Renal pelvis (tissue), 4 donors: ENCODE measurements around the gene USH1C. TPM values are rescaled to one million over a fixed set of nuclear protein-coding genes. Genes with fewer than 3 reads are reported as not detected.

Experiments used
- DNase-seq: peaks from one replicate; pipeline ENCODE4 v3.0.0-alpha.2; 2013
- polyA plus RNA-seq, 3 donors: library from polyadenylated mRNA; unstranded; fragments of 120-200 nt; gene quantifications; one replicate each; pipeline ENCODE4 v1.2.1, GENCODE V29; 2013; ENCODE audit not compliant: insufficient read length in 3 of 3

USH1C gene
- polyA plus RNA-seq, 3 donors, result 68.8 to 100 (median 90.2) TPM

DNA sequence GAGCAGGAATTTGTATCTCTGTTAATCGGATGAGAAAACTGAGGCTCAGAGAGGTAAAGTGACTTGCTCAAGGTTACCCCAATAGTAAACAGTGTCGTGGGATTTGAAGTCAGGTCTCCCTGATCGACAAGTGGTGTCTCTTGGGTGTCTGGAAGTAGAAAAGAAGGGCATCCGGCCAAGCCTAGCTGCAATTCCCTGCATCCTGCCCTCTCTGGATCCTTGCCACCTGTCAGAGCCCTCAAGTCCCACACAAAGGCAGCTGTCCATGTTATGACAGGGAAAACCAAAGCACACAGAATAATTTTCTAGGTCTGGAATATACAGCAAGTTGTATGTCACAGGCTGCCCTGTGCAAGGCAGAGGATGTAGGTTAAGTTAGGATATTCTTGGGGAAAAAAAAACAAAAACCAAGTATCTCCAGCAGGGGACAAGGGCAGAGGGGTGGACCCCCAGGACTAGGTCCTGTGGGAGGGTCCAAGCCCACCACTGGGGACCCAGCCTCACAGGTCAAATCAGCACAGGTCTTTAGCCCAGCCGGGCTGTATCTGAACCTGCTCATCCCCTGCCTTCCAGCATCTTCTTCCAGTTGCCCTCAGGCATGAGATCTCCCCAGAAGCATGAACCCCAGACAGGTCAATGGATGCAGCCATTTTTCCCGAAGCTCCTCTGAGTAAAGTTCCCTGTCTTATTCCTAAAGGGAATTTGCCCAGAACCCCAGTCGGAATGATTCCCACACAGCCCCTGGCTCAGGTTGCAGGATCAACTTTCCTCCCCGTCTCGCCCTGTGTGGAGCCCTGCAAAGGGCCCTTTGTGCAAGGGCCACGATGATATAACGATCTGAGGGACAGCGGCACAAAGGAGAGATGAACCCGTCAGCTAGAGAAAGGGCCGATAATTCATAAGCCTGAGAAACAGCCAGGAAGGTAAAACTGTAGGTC, 15.0 kb downstream of the USH1C start:
- no peak for DNase-seq

DNA sequence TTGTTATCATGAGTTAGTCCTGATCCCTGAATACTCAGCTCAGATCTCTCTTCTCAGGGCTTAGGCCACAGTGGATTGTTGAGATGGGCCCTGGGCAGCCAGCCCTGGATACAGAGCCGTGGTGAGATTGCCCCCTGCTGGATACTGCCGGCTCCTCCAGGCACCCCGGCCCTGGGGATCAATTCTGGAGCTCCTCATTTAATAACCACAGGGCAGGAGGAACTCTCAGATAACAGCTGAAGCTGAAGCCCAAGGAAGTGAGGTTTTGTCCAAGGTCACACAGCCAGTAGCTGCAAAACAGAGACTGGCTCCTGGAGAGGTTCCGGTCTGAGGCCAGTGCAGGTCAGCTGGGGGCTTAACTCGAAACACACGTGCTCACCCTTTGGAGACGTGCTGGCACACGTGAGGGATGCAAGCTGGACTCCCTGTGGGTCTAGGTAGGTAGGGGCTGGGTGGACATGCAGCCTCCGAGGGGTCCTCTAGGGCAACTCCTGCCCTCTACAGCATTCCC, 16.0 kb downstream of the USH1C start:
- DNase-seq, result no peak

DNA sequence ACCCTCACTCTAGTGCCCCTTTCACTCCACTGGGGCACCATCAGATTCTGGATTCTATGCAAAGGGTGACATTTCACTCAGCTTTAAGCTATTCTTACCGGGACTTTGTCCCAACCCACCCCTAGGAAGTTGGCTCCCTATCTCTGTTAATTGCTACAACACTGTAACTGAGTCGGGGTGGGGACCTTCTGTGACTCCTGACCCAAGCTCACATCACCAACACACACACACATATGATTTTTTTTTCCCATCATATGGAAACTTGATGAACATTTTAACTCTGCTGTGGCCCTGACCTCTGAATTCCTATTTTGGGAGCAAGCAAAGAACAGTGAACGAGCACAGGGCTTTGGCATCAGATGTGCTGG, 16.6 kb downstream of the USH1C start:
- no peak for DNase-seq

DNA sequence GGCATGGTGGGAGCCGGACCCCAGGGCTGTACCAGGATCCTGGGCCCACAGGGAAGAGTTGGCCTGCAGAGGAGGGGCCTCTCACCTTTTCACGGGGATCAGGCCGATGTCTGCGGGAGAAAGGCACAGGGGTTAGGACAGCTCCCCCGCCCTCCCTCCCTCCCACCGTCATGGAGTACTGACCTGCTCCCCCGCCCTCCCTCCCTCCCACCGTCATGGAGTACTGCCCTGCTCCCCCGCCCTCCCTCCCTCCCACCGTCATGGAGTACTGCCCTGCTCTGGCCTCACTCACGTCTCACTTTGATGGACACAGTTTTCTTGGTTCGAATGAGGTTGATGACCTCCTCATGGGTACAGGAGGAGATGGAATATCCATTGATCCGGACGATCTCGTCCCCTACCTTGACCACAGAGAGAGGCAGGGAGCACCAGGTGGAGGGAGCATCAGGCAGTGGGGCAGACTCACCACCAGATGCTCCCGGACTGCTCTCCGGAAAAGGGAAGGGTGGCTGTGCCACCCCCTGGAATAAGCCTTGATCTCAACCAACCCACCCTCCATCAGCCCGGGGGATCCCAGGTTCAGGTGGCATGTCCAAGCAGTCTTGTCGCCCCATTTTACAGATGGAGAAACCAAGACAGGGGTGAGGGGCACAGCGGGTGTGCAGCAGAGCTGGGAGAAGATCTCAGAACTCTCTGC, 17.1 kb downstream of the USH1C start:
- DNase-seq, result no peak

DNA sequence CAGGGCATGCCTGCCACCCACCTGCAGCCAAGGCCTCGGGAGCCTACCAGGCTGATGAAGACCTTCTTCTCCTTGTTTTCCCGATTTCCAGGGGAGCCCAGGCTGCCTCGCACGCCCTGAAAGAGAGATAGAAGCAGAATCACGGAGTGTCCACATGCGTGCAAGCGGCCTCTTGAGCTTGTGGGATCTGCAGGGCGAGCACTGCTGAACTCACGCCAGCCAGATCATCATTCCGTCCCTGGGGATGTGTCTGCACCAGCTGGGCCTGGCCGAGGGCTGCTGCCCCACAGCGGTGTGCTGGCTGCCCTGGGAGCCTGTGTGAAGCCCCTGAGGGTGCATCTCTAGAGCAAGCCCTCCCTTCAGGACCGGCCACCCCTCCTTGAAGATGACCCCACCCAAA, 17.9 kb downstream of the USH1C start:
- no peak for DNase-seq

DNA sequence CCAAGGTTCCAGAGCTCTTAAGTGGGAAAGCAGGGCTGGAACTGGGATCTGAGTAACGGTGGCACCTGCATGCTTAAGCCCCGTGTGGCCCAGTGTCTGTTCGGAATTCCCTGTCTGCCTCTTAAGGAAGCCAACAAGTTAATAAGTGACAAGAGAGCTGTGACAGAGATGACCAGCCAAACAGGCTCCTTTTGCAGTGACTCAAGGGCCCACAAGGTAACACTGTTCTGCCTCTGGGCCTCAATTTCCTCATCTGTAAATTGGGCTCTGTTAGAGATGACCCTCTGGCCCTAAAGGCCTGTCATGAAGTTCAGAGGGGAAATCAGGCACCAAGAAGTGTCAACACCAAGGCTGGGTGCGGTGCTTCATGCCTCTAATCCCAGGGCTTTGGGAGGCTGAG, 18.6 kb downstream of the USH1C start:
- no peak for DNase-seq

DNA sequence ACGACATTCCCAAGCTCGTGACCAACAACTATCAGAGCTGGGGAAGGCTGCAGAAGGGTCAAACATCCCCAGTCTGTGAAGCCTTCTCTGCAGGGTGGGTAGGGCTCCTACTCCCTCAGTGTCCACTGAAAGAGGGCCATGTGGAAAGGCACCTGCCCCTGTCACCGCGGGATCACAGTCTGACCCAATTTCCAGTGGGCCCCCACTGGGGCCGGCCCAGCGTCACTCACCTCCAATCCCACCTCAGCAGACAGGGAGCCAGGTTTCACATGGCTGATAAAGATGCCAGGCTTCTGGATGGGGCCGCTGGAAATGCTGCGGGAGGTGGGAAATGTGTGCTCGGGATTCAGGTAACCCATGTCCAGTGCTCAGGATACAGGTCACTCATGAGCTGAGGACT, 20.0 kb downstream of the USH1C start:
- DNase-seq, result no peak

DNA sequence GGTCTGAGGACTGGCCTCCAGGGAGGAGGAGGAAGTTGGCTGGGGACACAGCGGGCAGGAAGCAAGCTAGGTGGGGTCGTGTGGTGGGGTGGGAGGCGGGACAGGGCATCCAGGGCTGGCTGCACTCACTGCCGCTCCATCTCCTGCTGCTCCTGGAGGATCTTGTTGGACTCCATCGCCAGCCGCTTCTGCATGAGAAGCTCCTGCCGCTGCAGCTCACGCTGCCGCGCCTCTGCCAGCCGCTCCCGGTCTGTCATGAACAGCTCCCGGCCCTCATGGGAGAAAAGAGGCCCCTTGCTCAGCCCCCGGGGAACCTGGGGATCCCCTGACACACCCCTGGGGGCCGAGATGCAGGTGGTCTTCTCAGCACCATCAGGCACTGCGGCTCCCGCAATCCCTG, 21.6 kb downstream of the USH1C start:
- no peak for DNase-seq

DNA sequence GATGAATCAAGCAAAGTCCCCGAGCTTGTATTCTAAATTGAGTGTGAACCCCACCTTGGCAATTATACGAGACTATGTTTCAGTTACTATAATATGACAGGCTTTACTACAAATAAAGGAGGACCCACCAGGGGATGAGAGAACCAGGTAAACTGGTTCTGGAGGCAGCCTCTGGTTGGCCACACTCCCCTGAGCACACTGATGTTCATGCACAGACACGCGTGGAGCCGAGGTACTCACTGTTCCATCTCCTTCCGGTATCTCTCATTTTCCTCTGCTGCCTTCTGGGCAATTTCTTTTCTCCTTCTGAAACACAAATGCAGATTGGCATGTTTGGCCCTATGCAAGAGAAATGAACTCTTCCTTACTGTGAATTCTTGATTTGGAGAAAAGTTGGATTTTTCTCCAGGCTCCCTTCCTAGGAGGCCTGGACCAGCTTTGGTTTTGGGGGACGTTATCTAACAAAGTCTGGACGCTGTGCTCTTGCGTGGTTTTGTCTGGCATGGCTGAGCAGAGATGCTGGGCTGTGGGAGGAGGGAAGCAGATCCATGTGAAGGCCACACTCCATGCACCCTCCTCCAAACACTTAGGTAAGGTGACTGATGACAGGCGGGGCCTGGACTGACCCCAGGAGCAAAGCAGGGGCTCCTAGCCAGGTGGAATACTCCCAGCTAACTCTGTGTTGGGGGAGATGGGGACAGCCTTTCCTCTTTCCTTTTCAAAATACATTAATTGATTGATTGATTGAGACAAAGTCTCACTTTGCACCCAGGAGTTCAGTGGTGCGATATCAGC, 22.9 kb downstream of the USH1C start:
- DNase-seq, result no peak

DNA sequence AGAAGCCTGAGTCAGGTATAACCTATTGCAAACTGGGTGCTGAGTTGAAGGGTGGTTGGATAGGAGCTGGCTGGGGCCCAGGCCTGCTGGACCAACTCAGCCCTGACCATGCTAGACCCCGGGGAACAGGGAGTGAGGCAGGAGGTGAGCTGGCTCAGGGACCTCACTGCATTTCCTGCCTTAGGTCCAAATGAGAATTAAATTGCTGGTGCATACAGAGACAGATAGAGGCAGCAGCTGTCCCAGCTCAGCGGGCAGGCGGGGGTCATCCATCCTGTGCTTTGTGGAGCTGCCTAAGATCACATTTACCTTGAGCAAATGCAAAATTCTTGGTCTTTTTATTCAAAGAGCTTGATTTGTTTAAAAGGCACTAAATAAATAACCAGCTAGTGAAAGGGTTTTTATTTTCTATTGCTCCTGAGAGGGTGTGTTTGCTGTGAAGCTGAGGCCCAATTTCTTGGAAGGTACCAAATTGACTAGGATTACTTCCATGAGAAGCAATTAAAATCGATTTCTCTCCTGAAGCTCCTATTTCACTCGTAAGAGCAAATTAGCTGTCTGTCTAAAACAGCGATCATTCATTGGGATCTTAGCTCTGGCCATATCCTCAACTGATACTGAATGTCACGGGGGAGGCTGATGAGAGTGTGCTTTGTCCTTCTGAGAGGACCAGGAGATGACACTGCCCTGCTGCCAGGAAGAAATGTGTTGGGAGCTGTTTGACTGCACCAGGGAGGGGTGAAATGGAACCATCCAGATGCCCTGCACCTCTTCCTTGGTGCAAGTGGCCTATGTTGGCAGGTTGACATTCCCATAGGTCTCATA, 24.9 kb downstream of the USH1C start:
- DNase-seq, result no peak

DNA sequence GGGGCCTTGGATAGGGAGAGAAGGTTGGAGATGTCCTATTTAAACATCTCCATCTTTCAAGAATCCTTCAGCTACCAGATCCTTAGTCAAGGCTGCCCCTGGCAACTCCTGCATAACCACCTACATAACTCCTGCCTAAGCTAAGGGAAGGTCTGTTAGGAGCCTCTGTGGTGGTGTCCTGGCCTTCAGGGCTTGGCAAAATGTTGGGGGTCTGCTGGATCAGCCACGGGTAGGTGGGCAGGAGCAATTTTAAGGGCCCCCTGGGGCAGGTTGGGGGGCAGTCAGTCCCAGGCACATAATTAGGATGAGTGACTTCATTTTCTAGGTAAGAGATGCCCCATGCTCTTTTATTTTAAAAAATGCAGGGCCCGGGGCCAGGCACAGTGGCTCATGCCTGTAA, 25.9 kb downstream of the USH1C start:
- DNase-seq, result no peak

DNA sequence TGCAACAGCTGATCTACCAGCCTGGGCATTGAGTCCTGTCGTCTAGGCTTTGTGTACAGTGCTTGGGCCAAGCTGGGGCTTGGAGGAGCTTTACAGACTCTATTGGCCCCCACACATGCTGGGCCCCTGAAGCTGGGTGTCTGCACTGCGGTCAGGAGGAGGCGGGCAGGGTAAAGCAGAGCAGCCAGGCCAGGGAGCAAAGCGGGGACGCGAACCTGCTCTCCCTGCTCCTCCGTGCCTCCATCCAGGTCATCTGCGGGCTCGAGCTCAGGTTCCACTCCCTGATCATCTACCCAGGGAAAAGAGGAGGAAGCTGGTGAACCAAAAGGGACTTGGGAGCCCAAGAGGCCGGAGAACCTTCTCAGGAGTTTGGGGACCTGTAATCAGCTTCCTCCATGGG, 27.0 kb downstream of the USH1C start:
- no peak for DNase-seq

DNA sequence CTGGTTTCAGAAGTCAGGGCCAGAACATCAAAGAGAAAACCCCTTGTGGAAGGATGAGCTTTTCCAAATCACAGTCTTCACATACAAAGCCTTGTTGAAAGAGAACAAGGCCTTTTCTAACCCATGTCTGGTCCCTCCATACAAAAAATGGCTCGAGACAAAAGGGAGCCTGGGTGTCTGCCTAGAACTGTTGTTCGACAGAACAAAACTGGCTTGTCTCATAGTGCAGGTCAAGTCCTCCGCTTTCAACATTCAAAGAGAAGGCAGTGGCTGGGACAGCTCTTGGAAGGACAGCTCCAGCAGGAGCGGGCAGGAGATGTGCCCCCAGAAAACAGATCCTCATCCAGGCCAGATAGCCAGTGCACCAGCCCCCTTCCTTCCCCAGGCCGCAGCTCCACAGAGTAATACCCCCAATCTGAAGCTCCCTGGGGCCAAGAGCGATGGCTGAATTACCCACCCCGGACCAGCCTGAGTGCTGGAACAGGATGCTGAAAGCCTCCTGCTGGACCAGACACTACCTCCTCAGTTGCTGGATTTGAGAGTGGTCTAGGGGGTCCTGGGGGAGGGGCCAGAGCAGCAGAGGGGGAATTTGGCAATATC, 27.6 kb downstream of the USH1C start:
- no peak for DNase-seq

DNA sequence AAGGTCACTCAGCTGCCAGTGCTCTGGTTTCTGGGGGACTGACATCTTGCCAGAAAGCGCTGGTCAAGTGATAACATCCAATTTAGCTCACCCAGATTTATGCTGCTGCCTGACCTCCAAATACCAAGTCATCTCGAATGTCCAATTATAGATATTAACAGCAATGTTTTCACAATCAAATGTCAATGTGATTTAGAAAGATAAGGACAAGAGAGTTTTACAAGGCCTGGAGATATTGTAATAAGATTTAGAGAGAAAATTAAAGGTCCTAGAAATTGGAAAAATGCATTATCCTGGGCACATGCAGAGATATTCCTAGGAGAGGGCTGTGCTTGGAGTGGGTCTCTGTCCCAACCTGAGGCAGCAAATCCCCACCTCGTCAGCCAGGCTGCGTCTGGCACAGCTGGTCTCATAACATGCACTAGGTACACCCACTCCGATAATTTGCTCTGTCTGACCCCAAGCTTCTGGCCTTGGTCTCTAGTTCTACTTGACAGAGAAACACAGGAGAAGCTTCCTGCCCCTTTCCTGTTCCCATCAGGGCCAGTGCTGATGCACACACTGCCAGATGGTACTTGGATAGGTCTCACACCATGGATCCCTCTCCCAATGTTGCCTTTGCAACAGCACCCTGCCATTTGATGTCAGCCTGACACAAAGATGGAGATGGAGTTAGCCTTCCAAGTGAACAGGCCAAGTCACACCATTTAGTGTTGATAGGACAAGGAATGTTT, 28.6 kb downstream of the USH1C start:
- DNase-seq, result no peak

DNA sequence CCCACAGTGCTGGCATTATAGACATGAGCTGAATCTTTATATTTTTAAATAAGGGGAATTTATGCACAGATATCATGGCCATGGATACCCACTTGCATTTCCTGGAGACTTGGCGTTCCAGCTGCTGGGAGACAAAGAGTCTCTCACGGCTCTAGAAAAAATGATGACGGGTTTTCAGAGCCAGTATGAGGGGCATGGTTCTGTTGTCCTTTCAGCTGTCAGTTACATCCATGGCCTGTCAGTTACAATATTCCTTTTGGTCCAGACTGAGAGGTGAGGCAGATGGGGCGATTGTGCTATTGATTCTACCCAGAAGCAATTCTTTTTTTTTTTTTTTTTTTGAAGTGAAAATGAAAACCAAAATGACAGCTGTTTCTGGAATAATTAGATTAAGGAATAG, 29.7 kb downstream of the USH1C start:
- DNase-seq, result no peak

DNA sequence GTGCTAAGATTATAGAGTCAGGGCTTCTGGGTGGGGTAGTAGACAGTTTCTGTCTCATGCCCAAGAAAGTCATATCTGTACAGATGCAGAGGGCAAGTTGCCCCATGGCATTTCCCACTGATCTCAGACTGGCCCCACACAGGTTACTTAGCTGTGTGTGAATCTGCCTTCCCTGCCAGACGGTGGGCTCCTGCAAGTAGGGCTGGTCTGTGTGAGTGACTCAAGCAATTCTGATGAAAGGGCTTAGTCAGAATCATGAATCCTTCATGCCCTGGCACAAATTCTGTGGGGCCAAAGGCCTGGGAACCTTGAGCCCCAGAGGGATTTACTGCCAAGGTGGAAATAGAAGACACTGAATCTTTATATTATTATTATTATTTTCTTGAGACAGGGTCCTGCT, 30.4 kb downstream of the USH1C start:
- DNase-seq, result no peak

DNA sequence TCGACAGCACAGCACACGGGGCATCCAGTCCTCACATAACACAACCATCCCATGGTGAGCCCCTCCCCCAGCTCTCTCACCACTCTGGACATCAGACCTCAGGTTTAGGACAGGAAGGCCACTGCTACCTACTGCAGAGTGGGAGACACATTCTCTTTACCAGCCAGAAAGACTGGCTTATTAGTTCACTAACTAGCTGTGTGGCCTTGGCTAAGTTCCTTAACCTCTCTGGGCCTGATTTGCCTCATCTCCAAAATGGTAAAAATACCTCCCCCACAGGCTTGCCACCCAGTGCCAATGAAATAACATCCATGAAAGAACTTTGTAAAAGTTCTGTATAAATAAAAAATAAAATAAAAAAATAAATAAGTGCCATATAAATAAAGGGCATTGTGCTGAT, 32.1 kb downstream of the USH1C start:
- DNase-seq, result no peak

DNA sequence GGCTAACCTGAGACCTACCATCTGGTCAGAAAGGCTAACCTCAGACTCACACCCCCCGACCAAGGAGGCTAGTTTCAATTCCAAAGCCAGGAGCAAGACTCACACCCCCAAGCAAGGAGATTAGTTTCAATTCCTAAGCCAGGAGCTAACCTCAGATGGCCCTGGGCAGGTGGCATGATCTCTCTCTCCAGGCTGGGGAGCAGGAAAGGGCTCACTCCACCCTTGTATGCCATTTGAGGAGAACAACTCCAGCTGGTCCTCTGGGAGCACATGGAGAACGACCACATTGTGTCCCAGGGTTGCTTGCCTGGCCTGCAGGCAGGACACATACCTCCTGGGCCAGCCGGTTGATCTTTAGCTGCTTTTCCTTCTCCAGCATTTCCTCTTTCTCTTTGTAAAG, 32.6 kb downstream of the USH1C start:
- DNase-seq, result no peak

DNA sequence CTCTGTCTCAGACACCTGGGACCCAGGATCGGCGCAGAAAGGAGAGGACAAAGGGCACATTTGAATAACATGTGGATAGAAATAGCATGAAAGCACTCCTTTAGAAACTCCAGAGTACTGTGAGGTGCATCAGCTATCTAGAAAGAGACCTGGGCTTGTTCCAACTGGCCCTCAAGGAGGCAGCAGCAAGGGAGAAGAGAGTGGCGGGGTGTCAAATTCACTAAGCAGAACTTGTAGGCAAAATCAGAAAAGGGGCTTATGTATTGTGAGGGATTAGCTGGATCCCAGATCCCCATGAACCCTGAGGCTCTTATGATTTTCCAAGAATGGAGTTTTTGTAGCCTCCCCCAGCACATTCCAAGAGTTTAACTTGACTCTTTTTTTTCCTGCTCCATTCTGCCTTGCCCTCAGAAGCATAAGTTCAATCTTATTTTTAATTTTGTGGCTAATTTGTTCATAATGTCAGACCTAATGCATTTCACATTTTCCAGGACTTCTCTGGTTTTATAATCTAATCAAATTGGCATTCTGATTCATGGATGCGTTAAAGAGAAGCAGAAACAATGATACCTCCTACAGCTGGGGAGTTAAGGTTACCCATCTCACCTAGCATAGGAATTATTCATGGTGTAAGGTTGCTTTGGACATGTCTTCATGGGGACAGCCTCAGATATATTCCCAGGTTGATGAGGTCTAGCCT, 33.6 kb downstream of the USH1C start:
- DNase-seq, result no peak

DNA sequence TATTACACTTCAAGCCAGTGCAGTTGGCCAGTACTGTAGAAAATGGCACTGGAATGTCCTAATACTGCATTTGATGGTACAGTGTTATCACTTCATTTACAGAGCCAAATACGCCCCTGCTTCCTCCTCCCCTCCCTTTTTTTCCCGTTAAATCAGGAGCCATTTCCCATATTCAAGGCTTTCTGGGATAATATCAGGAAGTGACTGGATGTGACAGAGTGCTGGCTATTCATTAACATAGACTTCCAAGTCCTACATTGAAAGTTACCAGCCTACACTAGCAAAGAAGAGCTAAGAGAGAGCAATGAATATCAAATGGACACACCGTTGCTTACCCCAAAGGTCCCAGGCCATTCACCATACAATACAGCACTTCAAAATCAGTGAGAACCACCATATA, 35.4 kb downstream of the USH1C start:
- DNase-seq, result no peak
